ENCODE measurements around the gene LHX8. TPM values are rescaled to one million over a fixed set of nuclear protein-coding genes. Genes with fewer than 3 reads are reported as not detected.

LHX8 gene
- total RNA-seq, 2 donors from 2014 or later, result not detected

DNA sequence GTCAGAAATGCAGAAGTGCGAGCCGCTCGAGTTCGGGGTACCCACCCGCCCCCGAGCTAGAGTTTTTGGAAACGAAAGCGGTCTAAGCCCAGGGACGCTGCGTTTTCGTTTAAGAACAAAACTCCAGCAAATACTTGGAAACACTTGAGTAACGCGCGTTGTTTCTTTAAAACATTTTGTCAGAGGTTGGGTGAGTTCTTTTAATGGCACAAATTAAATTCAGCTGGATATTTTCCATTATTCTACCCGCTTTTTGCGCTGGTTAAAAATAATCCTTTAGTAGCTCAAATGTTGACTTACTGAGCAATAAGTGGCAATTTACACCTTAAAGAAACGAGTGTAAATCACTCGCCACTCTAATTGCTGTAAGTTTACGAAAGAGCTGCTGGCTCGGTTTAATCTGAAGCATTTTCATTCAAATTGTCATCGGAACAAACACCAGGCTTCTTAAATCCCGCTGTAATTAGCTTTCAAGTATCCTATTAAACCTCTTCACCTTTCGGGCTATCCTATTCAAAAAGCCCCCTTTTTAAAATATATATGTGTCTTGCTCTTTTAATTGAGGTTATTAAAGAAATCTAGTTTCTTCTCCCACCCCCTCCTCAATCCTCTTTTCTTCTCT lies 1.5 kb downstream of the LHX8 start:
- TF ChIP-seq, protein P1, sequence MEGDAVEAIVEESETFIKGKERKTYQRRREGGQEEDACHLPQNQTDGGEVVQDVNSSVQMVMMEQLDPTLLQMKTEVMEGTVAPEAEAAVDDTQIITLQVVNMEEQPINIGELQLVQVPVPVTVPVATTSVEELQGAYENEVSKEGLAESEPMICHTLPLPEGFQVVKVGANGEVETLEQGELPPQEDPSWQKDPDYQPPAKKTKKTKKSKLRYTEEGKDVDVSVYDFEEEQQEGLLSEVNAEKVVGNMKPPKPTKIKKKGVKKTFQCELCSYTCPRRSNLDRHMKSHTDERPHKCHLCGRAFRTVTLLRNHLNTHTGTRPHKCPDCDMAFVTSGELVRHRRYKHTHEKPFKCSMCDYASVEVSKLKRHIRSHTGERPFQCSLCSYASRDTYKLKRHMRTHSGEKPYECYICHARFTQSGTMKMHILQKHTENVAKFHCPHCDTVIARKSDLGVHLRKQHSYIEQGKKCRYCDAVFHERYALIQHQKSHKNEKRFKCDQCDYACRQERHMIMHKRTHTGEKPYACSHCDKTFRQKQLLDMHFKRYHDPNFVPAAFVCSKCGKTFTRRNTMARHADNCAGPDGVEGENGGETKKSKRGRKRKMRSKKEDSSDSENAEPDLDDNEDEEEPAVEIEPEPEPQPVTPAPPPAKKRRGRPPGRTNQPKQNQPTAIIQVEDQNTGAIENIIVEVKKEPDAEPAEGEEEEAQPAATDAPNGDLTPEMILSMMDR (conservative IDR thresholded peaks at IDR 0.05), result no peak
- Mint-ChIP-seq H3K27ac (no peak overlapping the region), H3K4me3 (peak overlapping the region; percentile 56), H3K27me3 (ENCODE audit: insufficient read depth) (peaks cover 99% of the 10 kb centered on the region), H3K4me1 (peaks cover 52% of the 10 kb centered on the region), H3K9me3 (no peaks in the 10 kb centered on the region), H3K36me3 (ENCODE audit: low read depth) (no peaks in the 10 kb centered on the region)
- Histone ChIP-seq H3K27me3 (ENCODE audit: control insufficient read depth, insufficient read depth, low read length, poor library complexity, severe bottlenecking) (peaks cover 100% of the 10 kb centered on the region), H3K27ac (ENCODE audit: low read depth, low read length) (no peak overlapping the region), H3K9ac (ENCODE audit: extremely low read depth, low read length, poor library complexity, severe bottlenecking) (no peak overlapping the region), H3K36me3 (ENCODE audit: control insufficient read depth, insufficient read depth, low read length) (no peaks in the 10 kb centered on the region), H3K9me3 (ENCODE audit: control insufficient read depth, low read length) (no peaks in the 10 kb centered on the region), H3K4me1 (ENCODE audit: control insufficient read depth, insufficient read depth, low read length) (peaks cover 10% of the 10 kb centered on the region), H3K4me3 (ENCODE audit: low read length) (peak overlapping the region; percentile 76)
- DNase-seq, result no peak
- WGBS, 2 experiments (ENCODE audit: insufficient coverage in 1 of 2, insufficient read length in 1 of 2), result 0% methylated on average over 11 to 22 of the region's 23 CpGs

DNA sequence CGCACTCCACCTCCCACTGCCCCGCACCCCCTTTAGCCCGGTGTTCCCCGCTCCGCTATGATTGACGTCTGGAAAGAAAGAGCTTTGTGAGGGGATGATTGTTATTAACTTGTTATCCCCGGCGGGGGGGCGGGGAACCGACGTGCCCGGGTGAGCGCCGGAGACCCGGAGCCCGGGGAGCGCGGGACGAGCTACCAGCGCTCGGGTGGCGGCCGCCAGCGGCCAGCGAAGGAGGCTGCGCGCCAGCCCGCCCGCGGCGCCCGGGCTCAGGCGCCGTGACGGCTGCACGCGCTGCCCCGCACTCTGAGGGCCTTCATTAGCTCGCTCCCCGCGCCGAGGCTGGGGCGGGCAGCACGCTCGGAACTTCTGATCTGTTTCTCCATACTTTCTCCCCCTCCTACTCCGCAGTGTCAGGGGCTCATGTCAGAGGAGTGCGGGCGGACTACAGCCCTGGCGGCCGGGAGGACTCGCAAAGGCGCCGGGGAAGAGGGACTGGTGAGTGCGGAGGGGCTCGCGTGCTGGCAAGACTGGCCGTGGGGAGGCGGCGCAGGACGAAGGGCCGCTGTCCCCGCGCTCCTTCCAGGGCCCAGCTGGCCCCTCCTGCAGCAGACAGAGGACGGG lies 2.1 kb downstream of the LHX8 start:
- peaks cover 7% of the 10 kb centered on the region for H3K4me1 ChIP-seq (ENCODE audit: control insufficient read depth, insufficient read depth, low read length)
- peaks cover 46% of the 10 kb centered on the region for H3K4me1 Mint-ChIP-seq
- H3K9me3 Mint-ChIP-seq, result no peaks in the 10 kb centered on the region
- peak overlapping the region; percentile 56 for H3K4me3 Mint-ChIP-seq
- TF ChIP-seq, protein P1 (conservative IDR thresholded peaks at IDR 0.05), result no peak
- WGBS, 2 experiments (ENCODE audit: insufficient coverage in 1 of 2, insufficient read length in 1 of 2), result 0% methylated on average over 21 to 64 of the region's 64 CpGs
- H3K27ac ChIP-seq (ENCODE audit: low read depth, low read length), result no peak overlapping the region
- H3K27me3 ChIP-seq (ENCODE audit: control insufficient read depth, insufficient read depth, low read length, poor library complexity, severe bottlenecking), result peaks cover 100% of the 10 kb centered on the region
- peak overlapping the region; percentile 76 for H3K4me3 ChIP-seq (ENCODE audit: low read length)
- no peak overlapping the region for H3K27ac Mint-ChIP-seq
- DNase-seq, result peak; percentile 85
- no peak overlapping the region for H3K9ac ChIP-seq (ENCODE audit: extremely low read depth, low read length, poor library complexity, severe bottlenecking)
- H3K27me3 Mint-ChIP-seq (ENCODE audit: insufficient read depth), result peaks cover 99% of the 10 kb centered on the region
- H3K9me3 ChIP-seq (ENCODE audit: control insufficient read depth, low read length), result no peaks in the 10 kb centered on the region
- H3K36me3 Mint-ChIP-seq (ENCODE audit: low read depth), result no peaks in the 10 kb centered on the region
- H3K36me3 ChIP-seq (ENCODE audit: control insufficient read depth, insufficient read depth, low read length), result no peaks in the 10 kb centered on the region

DNA sequence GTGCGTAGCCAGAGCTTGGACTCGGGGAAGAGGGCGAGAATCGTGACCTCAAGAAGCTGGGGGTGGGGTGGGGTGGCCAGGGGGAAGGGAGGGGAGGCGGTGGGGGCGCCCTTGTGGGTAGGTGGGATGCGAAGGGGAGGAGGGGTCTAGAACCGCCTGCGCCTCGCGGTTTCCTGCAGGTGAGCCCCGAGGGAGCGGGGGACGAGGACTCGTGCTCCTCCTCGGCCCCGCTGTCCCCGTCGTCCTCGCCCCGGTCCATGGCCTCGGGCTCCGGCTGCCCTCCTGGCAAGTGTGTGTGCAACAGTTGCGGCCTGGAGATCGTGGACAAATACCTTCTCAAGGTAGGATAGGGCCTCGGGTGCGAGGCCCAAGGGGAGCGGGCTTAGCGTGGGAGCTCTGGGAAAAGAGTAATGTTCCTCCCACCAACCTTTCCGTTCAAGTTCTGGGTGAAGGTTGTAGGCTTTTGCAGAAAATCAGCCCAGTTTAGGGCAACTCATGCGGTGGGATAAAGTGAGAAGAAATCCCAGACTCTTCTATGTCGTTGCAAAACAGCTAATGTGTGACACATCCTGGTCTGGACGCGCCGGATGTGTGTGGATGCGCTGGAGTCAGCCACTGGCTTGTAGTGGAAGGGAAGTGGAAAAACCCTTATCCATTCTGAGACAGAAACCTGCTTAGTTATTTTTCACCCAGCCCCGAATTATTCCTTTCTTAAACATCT lies 2.9 kb downstream of the LHX8 start:
- H3K27ac ChIP-seq (ENCODE audit: low read depth, low read length), result no peak overlapping the region
- peaks cover 100% of the 10 kb centered on the region for H3K27me3 ChIP-seq (ENCODE audit: control insufficient read depth, insufficient read depth, low read length, poor library complexity, severe bottlenecking)
- H3K4me3 ChIP-seq (ENCODE audit: low read length), result peak overlapping the region; percentile 34
- H3K9me3 ChIP-seq (ENCODE audit: control insufficient read depth, low read length), result no peaks in the 10 kb centered on the region
- Mint-ChIP-seq H3K4me3 (peak overlapping the region; percentile 56), H3K9me3 (no peaks in the 10 kb centered on the region), H3K27ac (no peak overlapping the region), H3K4me1 (peaks cover 39% of the 10 kb centered on the region), H3K36me3 (ENCODE audit: low read depth) (no peaks in the 10 kb centered on the region), H3K27me3 (ENCODE audit: insufficient read depth) (peaks cover 95% of the 10 kb centered on the region)
- no peak overlapping the region for H3K9ac ChIP-seq (ENCODE audit: extremely low read depth, low read length, poor library complexity, severe bottlenecking)
- WGBS, 2 experiments (ENCODE audit: insufficient coverage in 1 of 2, insufficient read length in 1 of 2), result 1 to 3% methylated on average over 18 to 37 of the region's 37 CpGs
- DNase-seq, result peak; percentile 65
- peaks cover 5% of the 10 kb centered on the region for H3K4me1 ChIP-seq (ENCODE audit: control insufficient read depth, insufficient read depth, low read length)
- no peaks in the 10 kb centered on the region for H3K36me3 ChIP-seq (ENCODE audit: control insufficient read depth, insufficient read depth, low read length)
- TF ChIP-seq, protein P1 (conservative IDR thresholded peaks at IDR 0.05), result no peak

Measured in endodermal cell (in vitro differentiated cells).